Measurements from ENCODE around the gene PDLIM3. TPM values are rescaled to one million over a fixed set of nuclear protein-coding genes. Genes with fewer than 3 reads are reported as not detected.
A peak's percentile ranks its signal among the peaks of the same experiment; 100 is the strongest.

Gene PDLIM3
- polyA plus RNA-seq, 3 donors: not detected

GRCh38 chr4:185464887-185465286 is 70.4 kb downstream of the PDLIM3 start:
- Histone ChIP-seq H2AFZ (ENCODE audit: insufficient read depth, low read depth, low read length, poor library complexity, severe bottlenecking) (no peak overlapping the region), H3K4me3 (replicated peaks in 1 of 3; ENCODE audit: low read depth in 2 of 3, low read length in 3 of 3) (no peak overlapping the region), H3K79me2 (ENCODE audit: insufficient read depth, low read length) (no peaks in the 10 kb centered on the region), H3K36me3 (replicated peaks in 1 of 2; ENCODE audit: control insufficient read depth in 1 of 2, insufficient read depth in 2 of 2, low read length in 2 of 2) (no peaks in the 10 kb centered on the region), H3K27me3 (ENCODE audit: control insufficient read depth in 2 of 2, insufficient read depth in 2 of 2, low read length in 2 of 2) (peaks cover 28 to 42% of the 10 kb centered on the region in 2 donors), H3K9ac (ENCODE audit: insufficient read depth, low read length, poor library complexity, severe bottlenecking) (no peak overlapping the region), H4K20me1 (ENCODE audit: insufficient read depth, low read length) (no peaks in the 10 kb centered on the region), H3K9me3 (replicated peaks in 1 of 2; ENCODE audit: control insufficient read depth in 1 of 2, insufficient read depth in 1 of 2, low read length in 2 of 2) (peaks cover 0 to 4% of the 10 kb centered on the region in 2 donors), H3K4me1 (ENCODE audit: control insufficient read depth in 1 of 2, insufficient read depth in 2 of 2, low read length in 2 of 2) (no peaks in the 10 kb centered on the region), H3K27ac (ENCODE audit: low read depth in 1 of 2, low read length in 2 of 2) (no peak overlapping the region), H3K4me2 (replicated peaks; ENCODE audit: extremely low read depth, low read length, poor library complexity, severe bottlenecking) (no peak overlapping the region)
- whole genome bisulfite sequencing (ENCODE audit: insufficient coverage): no CpG with 5 or more reads among the region's 1 CpG
- TF ChIP-seq, protein P1, sequence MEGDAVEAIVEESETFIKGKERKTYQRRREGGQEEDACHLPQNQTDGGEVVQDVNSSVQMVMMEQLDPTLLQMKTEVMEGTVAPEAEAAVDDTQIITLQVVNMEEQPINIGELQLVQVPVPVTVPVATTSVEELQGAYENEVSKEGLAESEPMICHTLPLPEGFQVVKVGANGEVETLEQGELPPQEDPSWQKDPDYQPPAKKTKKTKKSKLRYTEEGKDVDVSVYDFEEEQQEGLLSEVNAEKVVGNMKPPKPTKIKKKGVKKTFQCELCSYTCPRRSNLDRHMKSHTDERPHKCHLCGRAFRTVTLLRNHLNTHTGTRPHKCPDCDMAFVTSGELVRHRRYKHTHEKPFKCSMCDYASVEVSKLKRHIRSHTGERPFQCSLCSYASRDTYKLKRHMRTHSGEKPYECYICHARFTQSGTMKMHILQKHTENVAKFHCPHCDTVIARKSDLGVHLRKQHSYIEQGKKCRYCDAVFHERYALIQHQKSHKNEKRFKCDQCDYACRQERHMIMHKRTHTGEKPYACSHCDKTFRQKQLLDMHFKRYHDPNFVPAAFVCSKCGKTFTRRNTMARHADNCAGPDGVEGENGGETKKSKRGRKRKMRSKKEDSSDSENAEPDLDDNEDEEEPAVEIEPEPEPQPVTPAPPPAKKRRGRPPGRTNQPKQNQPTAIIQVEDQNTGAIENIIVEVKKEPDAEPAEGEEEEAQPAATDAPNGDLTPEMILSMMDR (IDR thresholded peaks at IDR 0.05): no peak
- H3K9me3 Mint-ChIP-seq: peaks cover 0 to 8% (median 5%) of the 10 kb centered on the region in 7 donors
- no peak overlapping the region for H3K27ac Mint-ChIP-seq
- H3K4me1 Mint-ChIP-seq: no peaks in the 10 kb centered on the region
- intact Hi-C loops (cut with micrococcal nuclease): no loop called here
- H3K27me3 Mint-ChIP-seq (ENCODE audit: low read depth in 3 of 3): peaks cover 35 to 48% (median 43%) of the 10 kb centered on the region in 3 donors
- H3K36me3 Mint-ChIP-seq: no peaks in the 10 kb centered on the region
- no peak for DNase-seq
- no peak overlapping the region for H3K4me3 Mint-ChIP-seq

GRCh38 chr4:185464183-185464582 is 71.1 kb downstream of the PDLIM3 start:
- Histone ChIP-seq H3K9me3 (replicated peaks in 1 of 2; ENCODE audit: control insufficient read depth in 1 of 2, insufficient read depth in 1 of 2, low read length in 2 of 2) (peaks cover 0 to 4% of the 10 kb centered on the region in 2 donors), H3K4me2 (replicated peaks; ENCODE audit: extremely low read depth, low read length, poor library complexity, severe bottlenecking) (no peak overlapping the region), H3K27ac (ENCODE audit: low read depth in 1 of 2, low read length in 2 of 2) (no peak overlapping the region), H3K9ac (ENCODE audit: insufficient read depth, low read length, poor library complexity, severe bottlenecking) (no peak overlapping the region), H3K36me3 (replicated peaks in 1 of 2; ENCODE audit: control insufficient read depth in 1 of 2, insufficient read depth in 2 of 2, low read length in 2 of 2) (no peaks in the 10 kb centered on the region), H2AFZ (ENCODE audit: insufficient read depth, low read depth, low read length, poor library complexity, severe bottlenecking) (no peak overlapping the region), H3K4me3 (replicated peaks in 1 of 3; ENCODE audit: low read depth in 2 of 3, low read length in 3 of 3) (no peak overlapping the region), H3K27me3 (ENCODE audit: control insufficient read depth in 2 of 2, insufficient read depth in 2 of 2, low read length in 2 of 2) (peaks cover 25 to 39% of the 10 kb centered on the region in 2 donors), H3K4me1 (ENCODE audit: control insufficient read depth in 1 of 2, insufficient read depth in 2 of 2, low read length in 2 of 2) (no peaks in the 10 kb centered on the region), H4K20me1 (ENCODE audit: insufficient read depth, low read length) (no peaks in the 10 kb centered on the region), H3K79me2 (ENCODE audit: insufficient read depth, low read length) (no peaks in the 10 kb centered on the region)
- Mint-ChIP-seq H3K27me3 (ENCODE audit: low read depth in 3 of 3) (peaks cover 32 to 48% (median 37%) of the 10 kb centered on the region in 3 donors), H3K4me3 (peak overlapping the region in 1 of 2 donors; percentile 13), H3K27ac (no peak overlapping the region), H3K4me1 (no peaks in the 10 kb centered on the region), H3K9me3 (peaks cover 0 to 8% (median 3%) of the 10 kb centered on the region in 7 donors), H3K36me3 (no peaks in the 10 kb centered on the region)
- TF ChIP-seq, protein P1 (IDR thresholded peaks at IDR 0.05): no peak
- WGBS (ENCODE audit: insufficient coverage): 63% methylated on average over 4 of the region's 6 CpGs
- intact Hi-C loops (cut with micrococcal nuclease): no loop called here
- no peak for DNase-seq

Measured in CD14-positive monocyte (primary cell).